Erythroblast (primary cell): Measurements from ENCODE around the gene MYO1B.

Experiments used
- DNase-seq, 2 experiments: peaks; one replicate each; lab custom pipeline; 2025; lab: John Stamatoyannopoulos, UW
- GATA1 ChIP-seq: IDR thresholded peaks from 2 replicates; pipeline ENCODE4 v1.6.1; 2011; ENCODE audit warnings: low read depth, mild to moderate bottlenecking, control low read depth, low read length, moderate library complexity
- POLR2A ChIP-seq: IDR thresholded peaks from 2 replicates; pipeline ENCODE4 v1.6.1; 2011; ENCODE audit warnings: mild to moderate bottlenecking, low read length

The MYO1B gene

DNA sequence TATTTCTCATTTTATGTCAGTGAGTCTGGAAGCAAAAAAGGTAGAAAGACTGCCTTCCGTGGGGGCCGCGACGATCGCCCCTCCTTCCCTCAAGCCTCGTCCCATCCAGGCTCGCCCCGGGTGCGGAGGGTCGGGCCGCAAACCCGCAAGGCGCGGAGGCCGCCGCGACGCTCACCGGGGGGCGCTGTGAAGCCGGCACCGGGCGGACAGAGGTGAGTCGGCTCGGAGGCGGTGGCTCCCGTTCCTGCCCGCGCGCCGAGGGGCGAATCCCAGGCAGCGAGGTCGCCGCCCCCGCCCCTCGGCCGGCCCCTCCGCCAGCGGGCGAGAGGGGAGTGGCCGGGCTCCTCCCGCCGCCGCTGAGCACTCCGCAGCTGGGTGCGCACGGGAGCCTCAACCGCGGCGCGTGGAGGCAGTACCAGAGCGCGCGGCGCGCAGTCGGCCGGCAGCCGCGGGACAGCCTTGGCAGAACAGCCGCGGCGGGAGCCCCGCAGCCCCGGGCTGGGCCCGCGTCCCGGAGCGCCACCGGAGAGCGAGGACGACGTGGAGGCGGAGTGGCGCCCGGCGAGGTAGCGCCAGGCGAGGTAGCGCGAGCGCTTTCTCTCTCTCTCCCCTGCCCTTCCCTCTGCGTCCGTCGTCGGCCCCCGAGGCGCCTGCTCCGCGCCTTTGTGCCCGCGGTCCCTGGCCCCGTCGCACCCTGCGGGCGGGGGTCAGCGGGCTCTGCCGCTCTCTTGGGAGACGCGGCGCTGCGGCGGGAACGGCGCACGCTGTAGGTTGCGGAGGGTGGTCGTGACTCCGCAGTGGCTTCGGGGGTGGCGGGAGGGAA is at the start of gene MYO1B:
MYO1B (plus strand) TSS at position 359 of the 823 bp plus-strand sequence. CDS start 31,492 bp downstream, outside the sequence.
- TF ChIP-seq GATA1 (no peak), POLR2A (no peak)
- DNase-seq = peak; percentile 18 to 22

DNA sequence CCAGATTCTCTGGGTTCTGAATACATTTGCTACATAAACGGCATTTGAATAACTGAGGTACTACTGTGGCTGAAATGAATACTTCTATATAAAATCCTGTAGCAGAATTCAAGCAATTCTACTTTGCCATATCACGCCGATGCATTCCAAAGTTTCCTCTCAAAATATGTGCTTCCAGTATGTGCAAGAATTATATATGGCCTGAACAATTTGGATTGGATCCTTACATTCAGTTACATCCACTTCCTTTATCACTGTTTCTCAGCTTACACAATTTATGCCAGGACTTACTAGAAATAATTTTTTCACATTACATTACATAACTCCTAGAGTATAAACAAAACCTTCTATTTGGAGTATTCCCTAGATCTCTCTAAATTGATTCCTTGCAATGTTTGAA is 48.1 kb upstream of the MYO1B start:
- TF ChIP-seq POLR2A = no peak
- no peak for TF ChIP-seq GATA1
- no peak for DNase-seq

DNA sequence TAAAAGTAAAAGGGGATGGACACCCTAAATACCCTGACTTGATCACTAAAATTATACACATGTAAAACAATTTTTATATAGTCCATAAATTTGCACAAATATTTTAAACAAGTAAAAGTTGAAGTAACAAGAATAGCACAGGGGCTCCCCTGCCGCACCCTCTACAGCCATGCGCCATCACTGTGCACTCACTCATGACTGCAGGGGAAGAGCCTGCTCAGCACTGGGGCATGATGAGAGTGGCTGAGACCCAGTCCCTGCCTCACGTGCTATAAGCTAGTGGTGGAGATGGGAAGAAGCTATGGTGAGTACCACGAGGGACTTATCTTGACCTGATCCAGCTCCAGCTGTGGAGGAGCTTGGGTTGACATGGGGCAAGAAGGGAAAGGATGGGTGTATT is 46.9 kb upstream of the MYO1B start:
- TF ChIP-seq POLR2A (no peak), GATA1 (no peak)
- no peak for DNase-seq

GRCh38 chr2:191199929-191200512 is 45.2 kb upstream of the MYO1B start:
- TF ChIP-seq GATA1 = no peak
- TF ChIP-seq POLR2A = no peak
- no peak for DNase-seq

GRCh38 chr2:191200910-191201309 is 44.3 kb upstream of the MYO1B start:
- no peak for DNase-seq
- TF ChIP-seq GATA1 = no peak
- no peak for TF ChIP-seq POLR2A

GRCh38 chr2:191202209-191202721 is 42.9 kb upstream of the MYO1B start:
- DNase-seq = no peak
- TF ChIP-seq GATA1 (no peak), POLR2A (no peak)

DNA sequence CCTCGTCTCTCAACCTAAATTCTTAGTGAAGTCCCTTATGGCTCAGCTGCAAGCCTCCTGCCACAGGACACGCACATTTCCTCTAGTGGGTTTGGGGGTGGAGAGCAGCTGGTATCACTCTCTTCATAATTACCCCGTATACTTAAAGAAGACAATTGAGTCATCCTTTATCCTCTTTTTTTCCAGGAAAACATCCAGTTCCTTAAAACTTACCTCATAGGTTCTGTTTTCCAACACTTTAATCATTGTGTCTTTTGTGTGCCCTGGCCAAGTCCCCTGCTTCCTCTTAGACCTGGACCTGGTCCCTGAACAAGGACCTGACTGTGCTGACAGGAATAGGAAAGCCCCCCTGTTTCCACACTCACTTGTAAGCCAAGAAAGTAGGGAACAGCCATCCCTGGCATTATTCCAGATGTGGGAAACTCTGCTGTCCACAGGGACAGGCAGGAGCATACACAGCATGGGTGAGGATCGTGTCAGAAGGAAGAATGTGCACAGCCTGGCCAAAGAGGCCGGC is 42.3 kb upstream of the MYO1B start:
- DNase-seq = no peak
- no peak for TF ChIP-seq POLR2A
- no peak for TF ChIP-seq GATA1

GRCh38 chr2:191204433-191204832 is 40.8 kb upstream of the MYO1B start:
- no peak for TF ChIP-seq GATA1
- no peak for TF ChIP-seq POLR2A
- no peak for DNase-seq

DNA sequence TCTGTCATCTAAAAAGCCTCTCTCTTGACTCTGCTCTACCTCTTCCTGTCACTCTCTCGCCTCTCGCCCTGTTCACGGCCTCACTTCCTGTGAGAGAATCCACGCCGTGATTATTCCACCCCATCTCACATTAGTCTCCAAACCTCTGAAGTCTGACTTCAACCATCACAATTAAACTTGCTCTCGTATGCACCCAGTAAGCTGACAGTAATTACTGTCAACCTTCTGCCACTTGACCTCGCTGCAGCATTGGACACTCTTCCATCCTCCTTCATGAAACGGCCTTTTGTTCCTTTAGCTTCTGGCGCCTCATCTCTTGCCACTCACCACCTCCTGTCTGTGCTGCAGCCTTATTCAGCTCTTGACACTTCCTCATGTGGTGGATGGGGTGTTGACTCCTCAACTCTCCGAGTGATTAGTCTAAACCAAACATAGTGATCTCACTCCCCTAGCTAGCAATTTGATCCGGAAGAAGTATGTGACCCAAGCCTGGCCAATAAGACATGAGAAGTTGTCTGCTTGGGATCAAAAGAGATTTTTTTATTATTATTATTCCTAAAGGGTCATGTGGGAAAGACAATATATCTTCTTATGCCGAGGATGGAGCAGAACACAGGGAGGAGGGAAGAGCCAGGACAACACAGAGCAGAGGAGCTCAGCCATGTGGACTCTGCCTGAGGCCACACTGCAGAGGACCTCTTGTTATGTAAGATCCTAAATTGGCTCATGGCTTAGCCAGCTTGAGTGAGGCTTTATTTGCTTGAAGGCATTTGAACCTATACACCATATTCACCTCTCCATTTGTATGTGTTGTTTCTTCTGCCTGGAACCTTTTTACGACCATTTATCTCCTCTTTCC is 38.4 kb upstream of the MYO1B start:
- TF ChIP-seq POLR2A = no peak
- no peak for TF ChIP-seq GATA1
- DNase-seq = no peak

DNA sequence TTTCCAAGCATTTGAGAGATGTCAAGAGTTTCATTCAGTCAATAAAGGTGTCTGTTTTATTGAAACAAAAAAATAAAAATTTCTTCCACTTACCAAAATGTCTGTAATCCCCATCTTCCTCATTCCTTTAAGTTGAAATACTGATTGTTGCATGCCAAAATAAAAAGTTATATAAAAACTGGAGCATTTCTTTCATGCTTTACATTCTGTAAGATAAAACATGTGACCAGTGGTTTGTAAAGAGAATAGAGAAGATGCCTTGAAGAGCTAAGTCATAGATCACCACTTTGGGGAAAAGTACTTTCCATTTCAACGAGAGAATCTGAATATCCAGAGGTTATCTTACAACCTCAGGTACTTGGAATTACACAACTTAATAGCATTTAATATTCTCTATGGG is 35.9 kb upstream of the MYO1B start:
- no peak for DNase-seq
- TF ChIP-seq GATA1 (no peak), POLR2A (no peak)

DNA sequence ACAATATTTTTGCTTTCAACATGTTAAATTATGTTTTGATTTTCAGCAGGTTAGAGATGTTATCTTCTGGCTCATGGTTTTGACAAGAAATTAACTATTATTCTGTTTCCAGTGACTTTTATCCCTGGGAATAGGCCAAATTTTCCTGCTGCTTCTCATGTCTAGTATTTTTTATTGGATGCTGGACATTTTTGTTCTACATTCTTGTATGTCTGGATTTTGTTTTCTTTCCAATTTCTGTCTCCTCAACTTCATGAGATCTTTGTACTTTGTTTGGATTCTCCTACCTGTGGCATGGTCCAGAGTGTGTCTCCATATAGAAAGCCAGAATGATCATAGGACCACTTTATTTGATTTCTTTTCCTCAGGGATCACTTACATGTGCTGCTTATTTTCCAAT is 33.1 kb upstream of the MYO1B start:
- DNase-seq = no peak
- TF ChIP-seq GATA1 (no peak), POLR2A (no peak)

DNA sequence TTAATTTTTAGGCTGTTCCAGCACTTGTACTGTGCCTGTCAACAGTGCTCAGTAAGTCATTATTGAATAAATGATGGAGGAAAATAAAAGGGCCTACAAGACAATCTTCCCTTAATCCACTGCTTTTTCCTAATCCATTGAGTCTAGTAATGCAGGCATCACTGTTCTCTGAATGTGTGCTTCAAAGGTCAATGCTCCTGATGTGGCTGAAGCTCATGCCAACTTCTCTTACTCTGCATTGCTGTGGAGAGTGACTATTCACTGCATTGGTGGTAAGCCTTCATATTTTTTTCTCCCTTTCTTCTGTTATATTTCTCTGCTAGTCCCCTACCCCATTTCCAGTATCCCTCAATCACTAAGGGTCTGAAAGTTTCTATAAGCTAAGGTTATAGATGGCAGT is 31.9 kb upstream of the MYO1B start:
- no peak for DNase-seq
- TF ChIP-seq POLR2A = no peak
- no peak for TF ChIP-seq GATA1

DNA sequence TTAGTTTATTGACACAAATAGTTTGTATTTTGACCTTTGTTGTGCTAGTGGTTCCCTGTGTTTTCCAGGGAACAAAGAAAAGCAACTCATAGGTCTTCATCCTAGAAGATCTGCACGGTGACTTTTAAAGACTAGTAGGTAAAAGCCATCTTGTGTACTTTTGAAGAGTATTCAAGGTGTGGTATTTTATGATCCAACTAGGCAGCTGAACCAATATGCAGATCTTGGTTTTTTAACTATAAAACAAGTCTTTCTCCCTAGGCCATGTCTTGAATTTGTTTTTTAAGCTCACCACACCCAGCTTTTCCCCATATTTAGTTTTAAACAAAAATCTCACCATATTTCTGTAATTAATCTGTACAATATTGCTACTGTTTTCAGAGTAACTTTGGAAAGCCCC is 30.0 kb upstream of the MYO1B start:
- TF ChIP-seq GATA1 (no peak), POLR2A (no peak)

More for the DNA sequence above, 30.0 kb upstream of the MYO1B start:
- DNase-seq = no peak
